DMS114 treated with DMSO at 0.1 percent for 48 hours (cell line): ENCODE results near the gene DLX6.
"Not testable (repeated sequence)": the region's sequence is repeated elsewhere in the genome, so short reads cannot be mapped to it uniquely, and the experiment has no call there.

Source experiments
- DNase-seq: peaks from one replicate; lab custom pipeline; 2025; ENCODE audit not compliant: unreplicated experiment; lab: John Stamatoyannopoulos, UW

The DLX6 gene

GRCh38 chr7:97021747-97022490, 16.6 kb downstream of the DLX6 start:
- no peak for DNase-seq

- no peak for DNase-seq
Measured at GRCh38 chr7:97022491-97023306, 17.3 kb downstream of the DLX6 start.

GRCh38 chr7:97024209-97025129, 19.1 kb downstream of the DLX6 start, which contains the start of gene DLX5:
Gene DLX5, minus strand, starts transcription at chr7:97024831. Its CDS starts 208 bp downstream, at chr7:97024623.
- peak; percentile 43 for DNase-seq

GRCh38 chr7:97025130-97025499, 19.8 kb downstream of the DLX6 start:
- DNase-seq = no peak

- no peak for DNase-seq
Measured at GRCh38 chr7:97025983-97026714, 20.8 kb downstream of the DLX6 start.

- DNase-seq = no peak
Measured at GRCh38 chr7:97026715-97027426, 21.5 kb downstream of the DLX6 start.

- peak; percentile 68 for DNase-seq
Measured at GRCh38 chr7:97027427-97028234, 22.3 kb downstream of the DLX6 start.

GRCh38 chr7:97034213-97034852, 29.0 kb downstream of the DLX6 start:
- DNase-seq = not testable (repeated sequence)

GRCh38 chr7:97039374-97040065, 34.2 kb downstream of the DLX6 start:
- no peak for DNase-seq

GRCh38 chr7:97043281-97043680, 37.9 kb downstream of the DLX6 start:
- DNase-seq = no peak
